ENCODE measurements around the gene A1CF. TPM values are rescaled to one million over a fixed set of nuclear protein-coding genes. Genes with fewer than 3 reads are reported as not detected.
A peak's percentile ranks its signal among the peaks of the same experiment; 100 is the strongest.
"Not testable (repeated sequence)": the region's sequence is repeated elsewhere in the genome, so short reads cannot be mapped to it uniquely, and the experiment has no call there.

A1CF gene
- total RNA-seq, 2 donors from 2014 or later, result not detected

DNA sequence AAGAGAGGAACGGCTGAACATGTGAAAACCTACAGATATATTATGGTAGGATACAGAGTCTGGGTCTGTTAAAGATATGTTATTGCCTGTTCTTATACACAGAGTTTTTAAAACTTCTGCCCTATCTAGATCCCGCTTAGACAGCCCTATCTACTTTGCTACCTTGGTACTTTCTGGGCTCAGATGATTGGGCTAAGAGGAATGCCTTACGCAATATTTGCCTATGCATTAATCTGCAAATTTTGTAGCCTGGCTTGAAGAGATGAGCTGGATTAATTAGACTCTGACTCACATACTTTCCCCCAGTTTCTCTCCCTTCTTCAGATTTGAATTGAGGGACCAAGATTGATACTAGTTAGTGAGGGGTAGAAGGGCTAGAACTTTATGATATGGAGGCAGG, 33.6 kb upstream of the A1CF start:
- Histone ChIP-seq H3K27ac (peak overlapping the region in 1 of 2 donors; percentile 15), H3K9me3 (peaks cover 0 to 11% of the 10 kb centered on the region in 2 donors), H3K4me1 (peaks cover 0 to 7% of the 10 kb centered on the region in 2 donors), H3K27me3 (no peaks in the 10 kb centered on the region), H3K4me3 (no peak overlapping the region), H3K36me3 (no peaks in the 10 kb centered on the region)
- TF ChIP-seq, protein P1, sequence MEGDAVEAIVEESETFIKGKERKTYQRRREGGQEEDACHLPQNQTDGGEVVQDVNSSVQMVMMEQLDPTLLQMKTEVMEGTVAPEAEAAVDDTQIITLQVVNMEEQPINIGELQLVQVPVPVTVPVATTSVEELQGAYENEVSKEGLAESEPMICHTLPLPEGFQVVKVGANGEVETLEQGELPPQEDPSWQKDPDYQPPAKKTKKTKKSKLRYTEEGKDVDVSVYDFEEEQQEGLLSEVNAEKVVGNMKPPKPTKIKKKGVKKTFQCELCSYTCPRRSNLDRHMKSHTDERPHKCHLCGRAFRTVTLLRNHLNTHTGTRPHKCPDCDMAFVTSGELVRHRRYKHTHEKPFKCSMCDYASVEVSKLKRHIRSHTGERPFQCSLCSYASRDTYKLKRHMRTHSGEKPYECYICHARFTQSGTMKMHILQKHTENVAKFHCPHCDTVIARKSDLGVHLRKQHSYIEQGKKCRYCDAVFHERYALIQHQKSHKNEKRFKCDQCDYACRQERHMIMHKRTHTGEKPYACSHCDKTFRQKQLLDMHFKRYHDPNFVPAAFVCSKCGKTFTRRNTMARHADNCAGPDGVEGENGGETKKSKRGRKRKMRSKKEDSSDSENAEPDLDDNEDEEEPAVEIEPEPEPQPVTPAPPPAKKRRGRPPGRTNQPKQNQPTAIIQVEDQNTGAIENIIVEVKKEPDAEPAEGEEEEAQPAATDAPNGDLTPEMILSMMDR (IDR thresholded peaks at IDR 0.05), result no peak
- no peak for DNase-seq (ENCODE audit: low spot score)

DNA sequence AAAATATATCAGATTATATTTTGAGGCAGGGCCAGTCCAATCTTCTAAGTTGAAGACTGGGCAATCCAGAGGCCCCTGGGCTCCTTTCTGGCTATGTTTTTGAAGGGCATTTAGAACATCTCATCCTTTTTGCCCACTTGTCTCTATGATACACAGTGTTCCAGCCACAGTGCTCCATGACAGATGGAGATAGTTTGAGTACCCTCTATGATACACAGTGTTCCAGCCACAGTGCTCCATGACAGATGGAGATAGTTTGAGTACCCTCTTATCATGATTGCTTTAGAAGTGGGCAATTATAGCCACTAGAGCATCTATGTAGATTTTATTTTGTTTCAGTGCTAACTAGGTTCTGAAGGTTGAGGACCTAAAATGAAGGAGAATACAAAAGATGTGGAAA, 33.1 kb upstream of the A1CF start:
- H3K4me1 ChIP-seq, result peaks cover 0 to 7% of the 10 kb centered on the region in 2 donors
- H3K27me3 ChIP-seq, result no peaks in the 10 kb centered on the region
- DNase-seq (ENCODE audit: low spot score), result no peak
- H3K9me3 ChIP-seq, result peaks cover 0 to 8% of the 10 kb centered on the region in 2 donors
- no peak overlapping the region for H3K4me3 ChIP-seq
- no peaks in the 10 kb centered on the region for H3K36me3 ChIP-seq
- peak overlapping the region in 1 of 2 donors; percentile 36 for H3K27ac ChIP-seq
- TF ChIP-seq, protein P1 (IDR thresholded peaks at IDR 0.05), result no peak

DNA sequence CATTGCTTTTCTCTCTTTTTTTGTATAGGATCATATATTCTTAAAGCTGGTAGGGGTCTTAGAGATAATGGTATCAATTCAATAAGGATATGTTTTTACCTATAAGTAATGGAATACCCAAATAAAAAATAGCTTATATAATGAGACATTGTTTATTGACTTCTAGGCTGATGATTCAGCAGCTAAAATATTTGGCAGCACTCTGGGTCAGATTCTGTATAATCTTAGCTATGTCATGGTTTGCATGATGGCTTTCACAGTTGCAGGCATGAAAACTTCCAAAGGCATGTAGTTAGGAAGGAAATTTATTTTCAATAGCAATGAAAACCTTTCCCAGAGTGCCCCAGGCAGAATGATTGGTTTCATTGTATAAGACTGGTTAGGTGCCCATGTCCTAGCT, 32.1 kb upstream of the A1CF start:
- H3K36me3 ChIP-seq, result no peaks in the 10 kb centered on the region
- H3K27me3 ChIP-seq, result no peaks in the 10 kb centered on the region
- TF ChIP-seq, protein P1 (IDR thresholded peaks at IDR 0.05), result no peak
- H3K4me1 ChIP-seq, result peaks cover 0 to 7% of the 10 kb centered on the region in 2 donors
- DNase-seq (ENCODE audit: low spot score), result no peak
- peak overlapping the region in 1 of 2 donors; percentile 36 for H3K27ac ChIP-seq
- H3K4me3 ChIP-seq, result no peak overlapping the region
- no peaks in the 10 kb centered on the region for H3K9me3 ChIP-seq

DNA sequence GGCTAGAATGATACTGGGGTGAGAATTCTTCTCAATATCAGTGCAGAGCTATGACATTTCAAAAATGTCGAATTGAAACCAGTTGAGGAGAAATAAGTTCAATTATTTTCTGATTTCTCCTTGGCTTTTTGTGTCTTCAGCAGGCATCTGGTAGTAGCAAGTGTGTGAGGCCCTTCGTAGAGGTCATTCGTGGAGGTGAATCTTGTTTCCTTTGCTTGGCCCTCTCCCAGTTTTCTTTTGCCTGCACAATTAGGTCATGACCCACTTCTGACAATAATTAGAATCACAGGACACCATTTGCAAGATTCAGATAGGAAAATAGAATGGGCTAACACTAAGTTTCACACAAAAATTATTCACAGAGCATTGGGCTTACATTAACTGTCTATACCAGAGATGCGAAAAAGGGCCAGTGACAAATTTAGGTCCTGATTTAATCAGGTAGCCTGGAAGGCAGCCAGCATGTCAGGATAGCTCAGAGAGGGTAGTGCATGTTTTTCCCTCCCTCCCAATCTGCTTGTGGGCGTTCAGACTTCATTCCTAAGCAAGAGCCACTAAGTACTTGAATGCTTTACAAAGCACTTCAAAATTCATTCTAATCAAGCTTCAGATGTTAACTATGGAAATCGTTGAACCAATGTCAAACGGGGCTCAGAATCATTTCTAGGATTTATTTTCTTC, 24.0 kb upstream of the A1CF start:
- peak overlapping the region in 1 of 2 donors; percentile 60 for H3K27ac ChIP-seq
- H3K27me3 ChIP-seq, result no peaks in the 10 kb centered on the region
- no peak for DNase-seq (ENCODE audit: low spot score)
- no peak overlapping the region for H3K4me3 ChIP-seq
- no peaks in the 10 kb centered on the region for H3K4me1 ChIP-seq
- TF ChIP-seq, protein P1 (IDR thresholded peaks at IDR 0.05), result no peak
- no peaks in the 10 kb centered on the region for H3K9me3 ChIP-seq
- H3K36me3 ChIP-seq, result no peaks in the 10 kb centered on the region

DNA sequence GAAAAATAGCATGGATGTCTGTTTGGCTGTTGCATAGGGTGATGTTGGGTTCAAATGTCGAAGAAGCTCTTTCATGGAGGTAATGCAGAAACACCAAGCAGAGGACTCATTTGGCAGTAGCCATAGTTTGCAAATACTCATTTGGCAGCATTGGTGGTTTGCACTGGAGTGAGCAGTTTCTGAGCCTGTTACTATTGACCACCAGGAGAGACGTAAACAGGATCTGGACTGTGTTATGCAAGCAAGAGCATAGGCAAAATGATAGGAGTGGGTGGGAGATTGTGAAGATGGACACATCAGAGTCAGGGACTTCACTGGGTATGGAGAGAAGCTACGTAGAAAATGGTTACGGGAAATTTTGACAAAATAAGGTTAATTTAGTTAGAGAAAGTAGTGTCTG, 22.9 kb upstream of the A1CF start:
- Histone ChIP-seq H3K27me3 (no peaks in the 10 kb centered on the region), H3K4me3 (no peak overlapping the region), H3K36me3 (no peaks in the 10 kb centered on the region), H3K4me1 (no peaks in the 10 kb centered on the region), H3K27ac (no peak overlapping the region), H3K9me3 (peaks cover 1 to 4% of the 10 kb centered on the region in 2 donors)
- TF ChIP-seq, protein P1 (IDR thresholded peaks at IDR 0.05), result no peak
- no peak for DNase-seq (ENCODE audit: low spot score)

DNA sequence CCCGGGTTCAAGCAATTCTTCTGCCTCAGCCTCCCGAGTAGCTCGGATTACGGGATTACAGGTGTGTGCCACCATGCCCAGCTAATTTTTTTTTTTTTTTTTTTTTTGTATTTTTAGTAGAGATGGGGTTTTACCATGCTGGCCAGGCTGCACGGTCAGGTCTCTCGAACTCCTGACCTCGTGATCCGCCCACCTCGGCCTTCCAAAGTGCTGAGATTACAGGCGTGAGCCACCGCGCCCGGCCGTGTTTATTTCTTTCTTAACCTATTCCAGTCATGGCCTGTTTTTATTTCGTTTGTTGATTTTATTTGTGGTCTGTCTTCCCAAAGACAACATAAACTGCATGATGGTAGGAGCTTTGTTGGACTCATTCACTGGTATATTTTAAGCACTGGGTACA, 20.4 kb upstream of the A1CF start:
- not testable (repeated sequence) for H3K27ac ChIP-seq; H3K4me3 ChIP-seq; H3K27me3 ChIP-seq; H3K9me3 ChIP-seq; H3K36me3 ChIP-seq; H3K4me1 ChIP-seq; DNase-seq (ENCODE audit: low spot score)

Measured in right atrium auricular region (tissue), 2 donors.